GM12872 (cell line): ENCODE measurements around the gene PTPRD.

Experiments
- TF ChIP-seq, protein P1 (sequence below): IDR thresholded peaks from 3 replicates; pipeline ENCODE4 v1.5.1; 2011; ENCODE audit warnings: low read depth, mild to moderate bottlenecking, low read length, moderate library complexity; ENCODE audit not compliant: insufficient read depth

PTPRD gene

DNA sequence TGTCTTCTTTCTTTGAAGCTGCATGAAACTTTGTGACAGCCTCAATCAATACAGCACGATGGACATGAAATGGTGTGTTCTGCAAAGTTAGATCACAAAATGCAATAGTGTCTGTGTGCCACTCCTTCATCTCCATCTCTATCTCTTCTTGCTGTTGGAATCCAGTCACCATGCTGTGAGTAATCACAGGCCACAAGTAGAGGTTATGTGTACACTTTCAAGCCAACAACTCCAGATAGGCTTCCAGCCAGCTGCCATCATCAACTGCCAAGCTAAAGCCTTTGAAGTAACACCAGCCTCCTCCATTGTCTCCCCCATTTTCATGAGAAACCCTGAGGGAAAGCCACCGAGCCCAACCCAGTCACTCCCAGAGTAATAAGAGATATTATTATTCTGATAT lies 360.6 kb downstream of the PTPRD start:
- TF ChIP-seq, protein P1, sequence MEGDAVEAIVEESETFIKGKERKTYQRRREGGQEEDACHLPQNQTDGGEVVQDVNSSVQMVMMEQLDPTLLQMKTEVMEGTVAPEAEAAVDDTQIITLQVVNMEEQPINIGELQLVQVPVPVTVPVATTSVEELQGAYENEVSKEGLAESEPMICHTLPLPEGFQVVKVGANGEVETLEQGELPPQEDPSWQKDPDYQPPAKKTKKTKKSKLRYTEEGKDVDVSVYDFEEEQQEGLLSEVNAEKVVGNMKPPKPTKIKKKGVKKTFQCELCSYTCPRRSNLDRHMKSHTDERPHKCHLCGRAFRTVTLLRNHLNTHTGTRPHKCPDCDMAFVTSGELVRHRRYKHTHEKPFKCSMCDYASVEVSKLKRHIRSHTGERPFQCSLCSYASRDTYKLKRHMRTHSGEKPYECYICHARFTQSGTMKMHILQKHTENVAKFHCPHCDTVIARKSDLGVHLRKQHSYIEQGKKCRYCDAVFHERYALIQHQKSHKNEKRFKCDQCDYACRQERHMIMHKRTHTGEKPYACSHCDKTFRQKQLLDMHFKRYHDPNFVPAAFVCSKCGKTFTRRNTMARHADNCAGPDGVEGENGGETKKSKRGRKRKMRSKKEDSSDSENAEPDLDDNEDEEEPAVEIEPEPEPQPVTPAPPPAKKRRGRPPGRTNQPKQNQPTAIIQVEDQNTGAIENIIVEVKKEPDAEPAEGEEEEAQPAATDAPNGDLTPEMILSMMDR: no peak

DNA sequence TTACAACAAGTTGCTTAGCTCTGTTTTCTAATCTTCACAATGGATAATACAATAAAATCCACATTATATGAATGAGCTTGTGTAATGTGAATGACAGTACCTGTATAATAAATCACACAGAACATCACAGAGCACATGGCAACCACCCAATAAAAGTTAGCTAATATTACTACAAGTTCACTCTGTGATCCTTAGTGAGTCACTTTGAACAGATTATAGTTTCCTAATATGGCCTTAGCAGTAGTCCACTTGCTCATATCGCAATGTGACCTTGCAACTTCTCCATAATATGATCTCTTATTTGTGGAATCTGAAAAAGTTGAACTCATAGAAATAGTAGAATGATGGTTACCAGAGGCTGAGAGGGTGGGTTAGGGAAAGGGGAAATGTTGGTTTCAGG lies 361.3 kb downstream of the PTPRD start:
- TF ChIP-seq, protein P1: no peak

DNA sequence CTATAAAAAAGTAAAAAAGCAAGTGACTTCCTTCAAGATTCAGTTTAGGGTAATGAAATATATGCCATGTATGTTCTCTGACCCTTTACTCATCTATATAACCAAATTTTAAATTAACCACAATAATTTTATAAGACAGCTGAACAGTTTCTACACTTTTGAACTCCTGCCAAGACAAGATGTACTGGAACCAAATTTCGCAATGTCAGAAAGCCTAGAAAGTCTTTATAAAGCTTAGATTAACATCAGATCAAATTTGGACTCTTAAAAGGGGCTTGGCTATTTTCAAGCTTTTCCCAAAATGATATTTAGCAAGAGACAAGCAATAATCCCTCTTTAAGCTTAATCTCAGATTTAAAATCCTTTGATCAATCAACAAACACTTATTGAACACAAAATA lies 362.6 kb downstream of the PTPRD start:
- TF ChIP-seq, protein P1: no peak

DNA sequence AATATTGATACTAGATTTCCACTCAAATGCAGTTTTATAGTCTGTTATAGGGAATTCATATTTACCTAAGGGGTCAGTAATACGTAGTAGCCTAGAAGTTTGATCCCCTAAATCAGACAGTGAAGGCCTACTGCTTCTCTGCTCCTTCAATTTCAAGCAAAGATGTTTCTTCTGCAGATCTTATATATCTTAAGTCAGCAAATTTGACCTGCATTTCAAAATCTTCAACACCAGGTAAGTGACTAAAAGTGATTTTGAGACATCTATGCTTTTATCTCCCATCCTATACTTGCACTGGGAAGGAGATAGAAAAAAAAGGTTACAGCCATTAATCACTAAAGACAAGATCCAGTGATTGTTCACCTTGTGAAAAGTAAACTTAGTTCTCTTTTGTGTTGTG lies 363.9 kb downstream of the PTPRD start:
- TF ChIP-seq, protein P1: no peak

DNA sequence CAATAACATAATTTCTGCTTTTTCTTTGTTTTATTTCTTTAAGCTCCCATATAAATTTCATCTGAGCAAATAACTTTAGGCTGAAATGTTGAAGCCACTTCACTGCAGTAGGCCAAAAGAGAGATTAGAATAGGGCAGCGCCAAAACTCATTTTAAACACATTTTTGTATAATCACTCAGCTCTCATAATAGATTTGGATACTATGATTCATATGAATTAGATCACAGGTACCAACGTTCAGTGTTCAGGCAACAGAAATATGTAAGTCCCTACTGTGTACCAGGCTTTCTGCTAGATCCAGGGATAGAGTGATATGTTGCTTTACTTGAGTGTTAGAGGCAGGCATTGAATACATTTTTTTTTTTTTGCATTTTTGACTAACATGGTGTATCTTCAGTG lies 370.5 kb downstream of the PTPRD start:
- TF ChIP-seq, protein P1: no peak

DNA sequence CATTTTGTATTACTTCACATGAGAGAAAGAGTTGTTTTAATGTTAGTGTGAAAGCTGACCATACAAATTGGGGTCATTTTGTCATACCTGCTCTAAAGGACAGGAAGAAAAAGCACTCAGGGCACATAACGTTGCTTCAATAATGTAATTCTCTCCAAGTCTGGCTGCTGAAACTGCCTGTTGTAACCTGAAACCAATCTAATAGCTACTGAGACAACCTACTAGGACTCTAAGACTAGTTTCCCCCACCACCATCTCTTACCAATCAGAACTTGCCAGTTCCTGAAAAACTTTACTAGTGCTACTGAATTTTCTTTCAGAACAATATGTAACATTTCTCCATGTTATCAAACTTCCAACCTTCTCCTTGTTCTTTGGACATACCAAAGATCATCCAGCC lies 374.7 kb downstream of the PTPRD start:
- TF ChIP-seq, protein P1: no peak

DNA sequence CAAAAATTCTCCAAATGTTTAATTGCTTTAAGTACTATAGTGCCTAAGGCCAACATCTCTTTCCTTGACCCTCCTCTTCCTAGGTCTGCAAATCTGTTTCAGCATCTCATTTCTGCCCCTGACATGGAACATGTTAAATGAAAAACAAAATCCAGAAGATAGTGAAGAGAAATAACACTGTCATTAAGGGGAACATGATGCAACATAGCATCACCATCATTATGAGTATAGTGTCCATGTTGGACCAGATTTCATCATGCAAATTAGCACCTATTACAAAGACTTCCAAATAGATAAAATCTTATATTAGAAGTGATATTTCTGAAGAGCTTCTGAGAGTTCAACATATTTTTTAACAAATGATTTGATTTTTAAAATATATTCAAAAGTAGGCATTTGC lies 375.2 kb downstream of the PTPRD start:
- TF ChIP-seq, protein P1: no peak

DNA sequence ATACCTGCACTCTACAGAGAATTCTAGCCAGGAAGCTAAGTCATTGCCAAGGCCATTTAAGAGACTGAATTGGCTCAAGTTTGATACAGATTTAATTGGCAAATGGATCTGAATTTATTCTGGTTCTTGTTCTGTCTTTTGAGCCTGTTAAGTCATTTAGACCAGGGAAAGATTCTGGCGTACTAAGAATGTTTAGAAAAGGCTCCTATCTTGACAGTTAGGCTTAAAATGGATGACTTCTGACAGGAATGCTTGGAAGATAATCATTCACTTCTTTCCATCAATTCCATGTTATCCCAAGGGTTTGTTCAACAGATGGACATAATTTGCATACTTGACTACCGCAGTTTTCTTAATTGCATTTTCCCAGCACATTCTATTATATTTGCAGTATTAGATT lies 376.6 kb downstream of the PTPRD start:
- TF ChIP-seq, protein P1: no peak
